Measurements from ENCODE around the gene IFRD1. TPM values are rescaled to one million over a fixed set of nuclear protein-coding genes. Genes with fewer than 3 reads are reported as not detected.

IFRD1 gene
- polyA plus RNA-seq, 1 donor (not counting 4 experiments of a cell fraction or from before 2014, with no cell fraction given) = 38.3 TPM

GRCh38 chr7:112505495-112505894 is 55.2 kb downstream of the IFRD1 start:
- no peaks in the 10 kb centered on the region for H4K20me1 ChIP-seq (ENCODE audit: control insufficient read depth, extremely low read depth, insufficient read depth, low read length)
- no peaks in the 10 kb centered on the region for H3K9me1 ChIP-seq (ENCODE audit: control insufficient read depth, extremely low read depth, insufficient read depth, low read length)
- no peak overlapping the region for H3K9ac ChIP-seq (ENCODE audit: control insufficient read depth, extremely low read depth, insufficient read depth, low read length)
- DNase-seq (ENCODE audit: low read depth, low spot score) (no peak), FAIRE-seq (no peak)
- no peaks in the 10 kb centered on the region for H3K79me2 ChIP-seq (ENCODE audit: control insufficient read depth, insufficient read depth, low read length)
- H3K9me3 ChIP-seq (ENCODE audit: control insufficient read depth, low read depth, low read length) = no peaks in the 10 kb centered on the region
- TF ChIP-seq EZH2 (IDR thresholded peaks at IDR 0.05; ENCODE audit: low read length) = no peak
- no peak for TF ChIP-seq CTCF (optimal IDR thresholded peaks at IDR 0.05 in 1 of 3, IDR thresholded peaks at IDR 0.05 in 1 of 3, conservative IDR thresholded peaks at IDR 0.05 in 1 of 3; ENCODE audit: extremely low read depth in 1 of 3, insufficient read depth in 2 of 3, low read length in 3 of 3)
- peaks cover 4% of the 10 kb centered on the region for H3K27me3 ChIP-seq (ENCODE audit: control insufficient read depth, extremely low read depth, insufficient read depth, low read length)
- dilution Hi-C loops (cut with MboI; ENCODE audit: extremely low pct_ligation_motif_present, low sequenced_read_pairs) = no loop called here
- H3K4me3 ChIP-seq (ENCODE audit: control insufficient read depth in 2 of 3, extremely low read depth in 1 of 3, insufficient read depth in 2 of 3, low read depth in 1 of 3, low read length in 3 of 3) = no peak overlapping the region
- no peaks in the 10 kb centered on the region for H3K36me3 ChIP-seq (ENCODE audit: control insufficient read depth in 2 of 2, extremely low read depth in 1 of 2, insufficient read depth in 2 of 2, low read length in 2 of 2)
- H3K27ac ChIP-seq (ENCODE audit: control insufficient read depth, insufficient read depth, low read length) = no peak overlapping the region
- H2AFZ ChIP-seq (ENCODE audit: control insufficient read depth, low read length) = no peak overlapping the region
- no peak overlapping the region for H3K4me2 ChIP-seq (ENCODE audit: control insufficient read depth, extremely low read depth, insufficient read depth, low read depth, low read length)
- H3K4me1 ChIP-seq (ENCODE audit: control insufficient read depth, extremely low read depth, insufficient read depth, low read length) = peaks cover 6% of the 10 kb centered on the region

GRCh38 chr7:112508404-112508803 is 58.1 kb downstream of the IFRD1 start:
- DNase-seq (ENCODE audit: low read depth, low spot score) = no peak
- no peak overlapping the region for H3K4me2 ChIP-seq (ENCODE audit: control insufficient read depth, extremely low read depth, insufficient read depth, low read depth, low read length)
- TF ChIP-seq CTCF (optimal IDR thresholded peaks at IDR 0.05 in 1 of 3, IDR thresholded peaks at IDR 0.05 in 1 of 3, conservative IDR thresholded peaks at IDR 0.05 in 1 of 3; ENCODE audit: extremely low read depth in 1 of 3, insufficient read depth in 2 of 3, low read length in 3 of 3) (no peak), EZH2 (IDR thresholded peaks at IDR 0.05; ENCODE audit: low read length) (no peak)
- peaks cover 7% of the 10 kb centered on the region for H3K4me1 ChIP-seq (ENCODE audit: control insufficient read depth, extremely low read depth, insufficient read depth, low read length)
- peaks cover 4% of the 10 kb centered on the region for H3K27me3 ChIP-seq (ENCODE audit: control insufficient read depth, extremely low read depth, insufficient read depth, low read length)
- H3K79me2 ChIP-seq (ENCODE audit: control insufficient read depth, insufficient read depth, low read length) = no peaks in the 10 kb centered on the region
- no peak overlapping the region for H3K9ac ChIP-seq (ENCODE audit: control insufficient read depth, extremely low read depth, insufficient read depth, low read length)
- H2AFZ ChIP-seq (ENCODE audit: control insufficient read depth, low read length) = no peak overlapping the region
- no peaks in the 10 kb centered on the region for H3K36me3 ChIP-seq (ENCODE audit: control insufficient read depth in 2 of 2, extremely low read depth in 1 of 2, insufficient read depth in 2 of 2, low read length in 2 of 2)
- no peaks in the 10 kb centered on the region for H3K9me1 ChIP-seq (ENCODE audit: control insufficient read depth, extremely low read depth, insufficient read depth, low read length)
- H3K4me3 ChIP-seq (ENCODE audit: control insufficient read depth in 2 of 3, extremely low read depth in 1 of 3, insufficient read depth in 2 of 3, low read depth in 1 of 3, low read length in 3 of 3) = no peak overlapping the region
- no peak overlapping the region for H3K27ac ChIP-seq (ENCODE audit: control insufficient read depth, insufficient read depth, low read length)
- H3K9me3 ChIP-seq (ENCODE audit: control insufficient read depth, low read depth, low read length) = no peaks in the 10 kb centered on the region
- dilution Hi-C loops (cut with MboI; ENCODE audit: extremely low pct_ligation_motif_present, low sequenced_read_pairs) = no loop called here
- H4K20me1 ChIP-seq (ENCODE audit: control insufficient read depth, extremely low read depth, insufficient read depth, low read length) = no peaks in the 10 kb centered on the region
- FAIRE-seq = no peak
